HepG2 (cell line): ENCODE data around the gene SOAT2. TPM values are rescaled to one million over a fixed set of nuclear protein-coding genes. Genes with fewer than 3 reads are reported as not detected.

ENCODE experiments used
- ATAC-seq: fragments of 200-7000 bp; cut with Tn5 transposase; 3 replicates; pipeline ENCODE4 v1.9.1; 2020; ENCODE audit warnings: mild to moderate bottlenecking, moderate library complexity
- BruUV-seq: library from RNA; stranded (reverse); fragments of 400-500 nt; replicated peaks from 2 replicates; lab custom pipeline; 2021; lab: Mats Ljungman, UMichigan
- CTCF ChIA-PET: fragments of 300-600 bp; formaldehyde crosslinking; extraction: SDS; loops from one replicate; lab custom pipeline; 2021; ENCODE audit warnings: low total read pairs, inconsistent platforms, low intra/inter-chr PET ratio; lab: Yijun Ruan, JAX
- POLR2A ChIA-PET: fragments of 350-600 bp; sonication (Branson Sonifier 250); formaldehyde crosslinking; loops from one replicate; lab custom pipeline; 2020; ENCODE audit warnings: antibody characterized with exemption, inconsistent platforms; lab: Yijun Ruan, JAX
- DNase-seq: peaks from one replicate; pipeline ENCODE4 v3.0.0-alpha.2; 2015; ENCODE audit warnings: low spot score
- FAIRE-seq: peaks from 3 replicates; lab custom pipeline; 2011; peaks lifted over from hg19 to GRCh38; lab: Jason Lieb, UNC
- H2AFZ ChIP-seq: one replicate; pipeline ENCODE4 v1.6.1; 2011; ENCODE audit warnings: low read length, inconsistent platforms
- H3K27ac ChIP-seq: fragments of 300-600 bp; 3 replicates; pipeline ENCODE4 v1.8.0; 2011; ENCODE audit warnings: mixed run types, mild to moderate bottlenecking, mixed read lengths, low read length, inconsistent platforms; ENCODE audit not compliant: insufficient read depth; ENCODE audit errors: extremely low read length
- H3K27me3 ChIP-seq, 2 experiments: fragments of 200-600 bp in 1 of 2; 2 replicates in 1 of 2; 3 replicates in 1 of 2; pipeline versions ENCODE4 v1.6.0 to v1.8.0; 2011; ENCODE audit warnings: low read length in 2 of 2, mild to moderate bottlenecking in 2 of 2, moderate library complexity in 2 of 2, inconsistent platforms in 1 of 2; ENCODE audit not compliant: insufficient read depth in 2 of 2, control insufficient read depth in 1 of 2
- H3K36me3 ChIP-seq, 2 experiments: fragments of 200-600 bp in 1 of 2; replicated peaks in 1 of 2; 2 replicates in 1 of 2; 3 replicates in 1 of 2; pipeline versions ENCODE4 v1.5.1 to v1.8.0; 2011; ENCODE audit warnings: low read length in 2 of 2, inconsistent platforms in 1 of 2; ENCODE audit not compliant: insufficient read depth in 2 of 2, control insufficient read depth in 1 of 2
- H3K4me1 ChIP-seq: 2 replicates; pipeline ENCODE4 v1.5.1; 2012; ENCODE audit warnings: low read length, inconsistent platforms; ENCODE audit not compliant: insufficient read depth
- H3K4me2 ChIP-seq: 2 replicates; pipeline ENCODE4 v1.6.0; 2011; ENCODE audit warnings: low read depth, low read length, inconsistent platforms
- H3K4me3 ChIP-seq, 3 experiments: fragments of 200-600 bp in 1 of 3; sonication (generic), shearing (Covaris generic) in 1 of 3; replicated peaks in 1 of 3; 2 replicates each; pipeline ENCODE4 v1.5.1; 2011 to 2016; ENCODE audit warnings: low read length in 3 of 3, inconsistent platforms in 2 of 3, low read depth in 2 of 3, mild to moderate bottlenecking in 2 of 3, control low read depth in 1 of 3, mixed read lengths in 1 of 3; ENCODE audit not compliant: insufficient read depth in 1 of 3
- H3K79me2 ChIP-seq: one replicate; pipeline ENCODE4 v1.6.1; 2011; ENCODE audit warnings: low read length, inconsistent platforms; ENCODE audit not compliant: insufficient read depth
- H3K9ac ChIP-seq: 2 replicates; pipeline ENCODE4 v1.6.0; 2011; ENCODE audit warnings: mild to moderate bottlenecking, low read depth, low read length, inconsistent platforms; ENCODE audit not compliant: insufficient read depth
- H3K9me3 ChIP-seq: 2 replicates; pipeline ENCODE4 v1.5.1; 2012; ENCODE audit warnings: mild to moderate bottlenecking, low read length
- H4K20me1 ChIP-seq: 2 replicates; pipeline ENCODE4 v1.6.0; 2011; ENCODE audit warnings: inconsistent platforms, mild to moderate bottlenecking, low read length, moderate library complexity; ENCODE audit not compliant: insufficient read depth
- HNRNPL ChIP-seq: fragments of 200-400 bp; formaldehyde crosslinking; IDR thresholded peaks from 2 replicates; pipeline ENCODE4 v1.6.1; 2017; ENCODE audit warnings: mild to moderate bottlenecking, low read depth, low read length
- ZNF710 ChIP-seq: sonication (generic); formaldehyde crosslinking; IDR thresholded peaks from 2 replicates; pipeline ENCODE4 v1.5.0; 2020; ENCODE audit warnings: mild to moderate bottlenecking, missing genetic modification reagents, borderline replicate concordance
- WGBS: methylation state at CpG from one replicate; pipeline ENCODE4 v1.1.6; 2017; ENCODE audit warnings: low lambda C conversion rate; 5-methylcytosine and 5-hydroxymethylcytosine counted together
- in situ Hi-C: cut with HindIII; loops from 2 replicates; pipeline ENCODE4 v1.10.0; 2017; ENCODE audit warnings: low pct_unique_long_range_greater_than_20kb; ENCODE audit not compliant: extremely low pct_ligation_motif_present
- intact Hi-C: fragments of 100-400 bp; cut with micrococcal nuclease; formaldehyde crosslinking; loops from one replicate; pipeline ENCODE4 v1.10.0; 2022; ENCODE audit not compliant: unreplicated experiment
- polyA plus RNA-seq, 8 experiments: library from polyadenylated mRNA; depleted of rRNA in 3 of 8; stranded (reverse) in 7 of 8; unstranded in 1 of 8; fragments of >200 nt; fragmentation: Illumina TruSeq in 4 of 8; extraction: Trizol in 4 of 8; gene quantifications; 2 replicates each; pipeline versions ENCODE4 v1.2.1 to v1.2.3, GENCODE V29; 2011 to 2016; ENCODE audit warnings: low read depth in 4 of 8, missing spikeins in 1 of 8, mixed read lengths in 1 of 8; ENCODE audit not compliant: insufficient read depth in 1 of 8
- total RNA-seq, 5 experiments: library from RNA; depleted of rRNA; stranded (reverse); fragments of >200 nt; fragmentation: Illumina TruSeq; extraction: Trizol; gene quantifications; 2 replicates each; pipeline ENCODE4 v1.2.3, GENCODE V29; 2016; ENCODE audit warnings: low read depth in 1 of 5
- TF ChIP-seq, protein P1 (sequence below): IDR thresholded peaks from 2 replicates; pipeline ENCODE4 v1.6.1; 2016; ENCODE audit warnings: missing biosample characterization, missing genetic modification reagents, low read depth
- TF ChIP-seq, protein P2 (sequence below): sonication (generic); formaldehyde crosslinking; IDR thresholded peaks from 2 replicates; pipeline ENCODE4 v1.5.0; 2020; ENCODE audit warnings: mild to moderate bottlenecking, low read depth, missing genetic modification reagents, borderline replicate concordance

The SOAT2 gene
- total and polyA plus RNA-seq, 2 of the 13 experiments (the other 11 are each of a cell fraction or from before 2014, with no cell fraction given), result 14.9 to 108 TPM

DNA sequence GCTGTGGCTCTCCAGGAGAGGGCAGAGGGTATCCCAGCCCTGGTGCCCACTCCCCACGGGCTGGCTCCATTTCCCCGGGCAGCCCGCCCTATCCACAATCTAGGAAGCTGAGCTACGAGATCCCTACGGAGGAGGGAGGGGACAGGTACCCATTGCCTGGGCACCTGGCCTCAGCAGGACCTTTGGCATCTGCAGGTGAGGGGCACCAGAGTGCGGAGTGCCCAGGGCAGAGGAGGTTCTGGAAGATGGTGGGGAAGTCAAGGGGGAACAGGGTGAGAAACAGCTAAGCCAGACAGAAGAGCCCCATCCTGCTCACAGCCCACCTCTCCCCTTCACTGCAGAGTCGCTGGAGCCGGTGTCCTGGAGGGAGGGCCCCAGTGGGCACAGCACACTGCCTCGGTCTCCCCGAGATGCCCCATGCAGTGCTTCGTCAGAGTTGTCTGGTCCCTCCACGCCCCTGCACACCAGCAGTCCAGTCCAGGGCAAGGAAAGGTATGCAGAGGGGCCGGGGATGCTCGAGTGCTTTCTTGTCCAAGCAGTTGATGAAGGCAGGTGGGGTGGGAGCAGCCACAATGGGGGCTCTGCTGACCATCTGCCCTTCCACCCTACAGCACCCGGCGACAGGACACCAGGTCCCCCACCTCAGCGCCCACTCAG lies 43.1 kb upstream of the SOAT2 start:
- H3K4me2 ChIP-seq, result no peak overlapping the region
- WGBS, result 95% methylated on average over 5 of the region's 17 CpGs
- DNase-seq (no peak), ATAC-seq (no peak), FAIRE-seq (no peak)
- no peaks in the 10 kb centered on the region for H3K27me3 ChIP-seq
- no peaks in the 10 kb centered on the region for H3K79me2 ChIP-seq
- CTCF ChIA-PET, result no interaction called here
- no peaks in the 10 kb centered on the region for H4K20me1 ChIP-seq
- no peak overlapping the region for H3K27ac ChIP-seq
- peaks cover 0 to 16% of the 10 kb centered on the region in 2 experiments; a peak in 2 of 5 replicates for H3K36me3 ChIP-seq
- POLR2A ChIA-PET, result interaction anchor here (1.7 to 3.4 kb wide), 4 partner anchors 8 to 43 kb away, joined by 16 to 50 read pairs (median 31); partner anchors contain the start of genes SOAT2, SPRYD3 and TNS2
- H2AFZ ChIP-seq, result no peak overlapping the region
- H3K9ac ChIP-seq, result no peak overlapping the region
- peaks cover 25% of the 10 kb centered on the region for H3K4me1 ChIP-seq
- no peak overlapping the region for H3K4me3 ChIP-seq
- in situ Hi-C loops (loop anchor here (5.0 kb wide), 2 partner anchors 42 to 132 kb away; partner anchors contain the start of gene SOAT2), intact Hi-C loops (no loop called here)
- BruUV-seq, result no TSS peak
- TF ChIP-seq HNRNPL, result 0 out of 2 replicates have a peak, but pooled peaks have one; percentile 22
- no peak for TF ChIP-seq ZNF710 (CRISPR knock-in tag)
- no peaks in the 10 kb centered on the region for H3K9me3 ChIP-seq

DNA sequence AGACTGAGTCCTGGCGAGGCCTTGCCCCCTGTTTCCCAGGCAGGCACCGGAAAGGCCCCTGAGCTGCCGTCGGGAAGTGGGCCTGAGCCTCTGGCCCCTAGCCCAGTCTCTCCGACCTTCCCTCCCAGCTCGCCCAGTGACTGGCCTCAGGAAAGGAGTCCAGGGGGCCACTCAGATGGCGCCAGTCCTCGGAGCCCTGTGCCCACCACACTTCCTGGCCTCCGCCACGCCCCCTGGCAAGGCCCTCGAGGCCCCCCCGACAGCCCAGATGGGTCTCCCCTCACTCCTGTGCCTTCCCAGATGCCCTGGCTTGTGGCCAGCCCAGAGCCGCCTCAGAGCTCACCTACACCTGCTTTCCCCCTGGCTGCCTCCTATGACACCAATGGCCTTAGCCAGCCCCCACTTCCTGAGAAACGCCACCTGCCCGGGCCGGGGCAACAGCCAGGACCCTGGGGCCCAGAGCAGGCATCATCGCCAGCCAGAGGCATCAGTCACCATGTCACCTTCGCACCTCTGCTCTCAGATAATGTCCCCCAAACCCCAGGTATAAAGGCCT lies 42.5 kb upstream of the SOAT2 start:
- FAIRE-seq (no peak), DNase-seq (no peak), ATAC-seq (peak; percentile 2; the same call in 1 of the 3 replicates)
- no peaks in the 10 kb centered on the region for H3K79me2 ChIP-seq
- CTCF ChIA-PET, result interaction anchor here (0.8 kb wide), 1 partner anchor 13 kb away, joined by 4 read pairs; no protein-coding TSS in a partner anchor
- POLR2A ChIA-PET, result interaction anchor here (1.2 to 3.4 kb wide), 7 partner anchors 9 to 235 kb away, joined by 3 to 50 read pairs (median 16); partner anchors contain the start of genes CSAD, PFDN5, SOAT2 and SPRYD3
- in situ Hi-C loops, result loop anchor here (5.0 kb wide), 2 partner anchors 42 to 132 kb away; partner anchors contain the start of gene SOAT2
- peak overlapping the region; percentile 53; the same call in 1 of the 2 replicates for H3K4me2 ChIP-seq
- 81% methylated on average over 9 of the region's 18 CpGs for WGBS
- intact Hi-C loops, result loop anchor here (1.0 kb wide), 1 partner anchor 7 kb away; no protein-coding TSS in a partner anchor
- H3K9me3 ChIP-seq, result no peaks in the 10 kb centered on the region
- no peak overlapping the region for H3K9ac ChIP-seq
- no peaks in the 10 kb centered on the region for H3K27me3 ChIP-seq
- no peak overlapping the region for H2AFZ ChIP-seq
- no peak overlapping the region for H3K4me3 ChIP-seq
- H3K36me3 ChIP-seq, result peaks cover 0 to 16% of the 10 kb centered on the region in 2 experiments; a peak in 2 of 5 replicates
- no peaks in the 10 kb centered on the region for H4K20me1 ChIP-seq
- BruUV-seq, result no TSS peak
- no peak overlapping the region for H3K27ac ChIP-seq
- H3K4me1 ChIP-seq, result peaks cover 27% of the 10 kb centered on the region
- TF ChIP-seq, protein P1, sequence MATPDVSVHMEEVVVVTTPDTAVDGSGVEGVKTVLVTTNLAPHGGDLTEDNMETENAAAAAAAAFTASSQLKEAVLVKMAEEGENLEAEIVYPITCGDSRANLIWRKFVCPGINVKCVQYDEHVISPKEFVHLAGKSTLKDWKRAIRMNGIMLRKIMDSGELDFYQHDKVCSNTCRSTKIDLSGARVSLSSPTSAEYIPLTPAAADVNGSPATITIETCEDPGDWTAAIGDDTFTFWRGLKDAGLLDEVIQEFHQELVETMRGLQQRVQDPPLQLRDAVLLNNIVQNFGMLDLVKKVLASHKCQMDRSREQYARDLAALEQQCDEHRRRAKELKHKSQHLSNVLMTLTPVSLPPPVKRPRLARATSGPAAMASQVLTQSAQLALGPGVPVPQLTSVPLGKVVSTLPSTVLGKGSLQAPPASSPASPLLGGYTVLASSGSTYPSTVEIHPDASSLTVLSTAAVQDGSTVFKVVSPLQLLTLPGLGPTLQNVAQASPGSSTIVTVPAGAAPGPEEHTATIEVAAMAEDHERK (CRISPR knock-in tag), result no peak
- TF ChIP-seq, protein P2, sequence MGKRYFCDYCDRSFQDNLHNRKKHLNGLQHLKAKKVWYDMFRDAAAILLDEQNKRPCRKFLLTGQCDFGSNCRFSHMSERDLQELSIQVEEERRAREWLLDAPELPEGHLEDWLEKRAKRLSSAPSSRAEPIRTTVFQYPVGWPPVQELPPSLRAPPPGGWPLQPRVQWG (CRISPR knock-in tag), result no peak
